ENCODE results near the gene HSPB2. TPM values are rescaled to one million over a fixed set of nuclear protein-coding genes. Genes with fewer than 3 reads are reported as not detected.

HSPB2 gene
- polyA plus RNA-seq, 2 donors: 1.8 to 2.0 TPM

GRCh38 chr11:111961389-111962300 lies 49.1 kb downstream of the HSPB2 start:
- no peaks in the 10 kb centered on the region for H3K4me1 ChIP-seq (ENCODE audit: control insufficient read depth in 2 of 2, insufficient read depth in 2 of 2, low read length in 1 of 2)
- H3K4me3 ChIP-seq (ENCODE audit: low read depth in 1 of 2, low read length in 2 of 2): no peak overlapping the region
- no peaks in the 10 kb centered on the region for H3K27me3 ChIP-seq (ENCODE audit: control insufficient read depth in 1 of 2, insufficient read depth in 2 of 2, low read length in 2 of 2)
- 64 to 68% methylated on average over 6 of the region's 6 CpGs for WGBS, 2 donors
- peak overlapping the region; percentile 27 to 34 for H3K27ac ChIP-seq (ENCODE audit: low read depth in 2 of 2, low read length in 1 of 2)
- H3K9me3 ChIP-seq (ENCODE audit: control insufficient read depth in 2 of 2, insufficient read depth in 1 of 2, low read depth in 1 of 2, low read length in 1 of 2): no peaks in the 10 kb centered on the region
- no peaks in the 10 kb centered on the region for H3K36me3 ChIP-seq (ENCODE audit: control insufficient read depth in 2 of 2, insufficient read depth in 2 of 2, low read length in 1 of 2)

Other genes starting within 250 kb of the HSPB2 start
- 1 to 10 TPM; 6.3 to 9.5 TPM for gene PPP2R1B, start 146.3 kb upstream of the HSPB2 start, polyA plus RNA-seq
- gene ALG9, start 41.2 kb upstream of the HSPB2 start, polyA plus RNA-seq: 10 to 100 TPM; 13.2 to 19.5 TPM
- 1 to 10 TPM; 1.1 to 1.3 TPM for gene FDXACB1, start 33.6 kb upstream of the HSPB2 start, polyA plus RNA-seq
- gene CFAP68, start 33.2 kb upstream of the HSPB2 start, polyA plus RNA-seq: 10 to 100 TPM; 29.5 to 33.4 TPM
- 100 to 1,000 TPM in 1 of 2 donors, 10 to 100 TPM in 1; 89.6 to 173 TPM for gene CRYAB, start 964 bp upstream of the HSPB2 start, polyA plus RNA-seq
- gene C11orf52, start 6.2 kb downstream of the HSPB2 start, polyA plus RNA-seq: 1 to 10 TPM; 6.5 to 6.6 TPM
- gene DIXDC1, start 24.6 kb downstream of the HSPB2 start, polyA plus RNA-seq: 1 to 10 TPM; 1.9 to 4.2 TPM
- 10 to 100 TPM in 1 of 2 donors, 1 to 10 TPM in 1; 9.7 to 22.6 TPM for gene DLAT, start 112.7 kb downstream of the HSPB2 start, polyA plus RNA-seq
- 1 to 10 TPM; 1.7 to 1.8 TPM for gene PIH1D2, start 161.3 kb downstream of the HSPB2 start, polyA plus RNA-seq
- 10 to 100 TPM in 1 of 2 donors, 1 to 10 TPM in 1; 9.0 to 10.8 TPM for gene NKAPD1, start 161.6 kb downstream of the HSPB2 start, polyA plus RNA-seq
- gene TIMM8B, start 174.0 kb downstream of the HSPB2 start, polyA plus RNA-seq: 100 to 1,000 TPM; 158 to 165 TPM
- gene SDHD, start 174.1 kb downstream of the HSPB2 start, polyA plus RNA-seq: 100 to 1,000 TPM; 148 to 150 TPM